ENCODE data around the gene DUSP7. TPM values are rescaled to one million over a fixed set of nuclear protein-coding genes. Genes with fewer than 3 reads are reported as not detected.

DUSP7 gene
- total RNA-seq, 1 experiment from 2014 or later = 4.3 TPM

- no peak for DNase-seq (ENCODE audit: low spot score)
Observed at GRCh38 chr3:52086976-52087663, 30.7 kb upstream of the DUSP7 start.

- no peak for DNase-seq (ENCODE audit: low spot score)
Observed at GRCh38 chr3:52086461-52086860, 30.1 kb upstream of the DUSP7 start.

- DNase-seq (ENCODE audit: low spot score) = no peak
Observed at GRCh38 chr3:52085681-52086282, 29.4 kb upstream of the DUSP7 start.

- DNase-seq (ENCODE audit: low spot score) = no peak
Observed at GRCh38 chr3:52084954-52085680, 28.7 kb upstream of the DUSP7 start.

- no peak for DNase-seq (ENCODE audit: low spot score)
Observed at GRCh38 chr3:52084216-52084945, 28.0 kb upstream of the DUSP7 start.

GRCh38 chr3:52083556-52084087, 27.3 kb upstream of the DUSP7 start:
- no peak for DNase-seq (ENCODE audit: low spot score)

GRCh38 chr3:52082951-52083350, 26.6 kb upstream of the DUSP7 start:
- DNase-seq (ENCODE audit: low spot score) = no peak

- DNase-seq (ENCODE audit: low spot score) = no peak
Observed at GRCh38 chr3:52080830-52081719, 24.7 kb upstream of the DUSP7 start.

GRCh38 chr3:52079958-52080357, 23.6 kb upstream of the DUSP7 start:
- DNase-seq (ENCODE audit: low spot score) = no peak

GRCh38 chr3:52078781-52079560, 22.6 kb upstream of the DUSP7 start:
- no peak for DNase-seq (ENCODE audit: low spot score)

- DNase-seq (ENCODE audit: low spot score) = no peak
Observed at GRCh38 chr3:52077925-52078324, 21.6 kb upstream of the DUSP7 start.

GRCh38 chr3:52076896-52077780, 20.8 kb upstream of the DUSP7 start:
- DNase-seq (ENCODE audit: low spot score) = no peak

- DNase-seq (ENCODE audit: low spot score) = no peak
Observed at GRCh38 chr3:52073490-52073889, 17.1 kb upstream of the DUSP7 start.

GRCh38 chr3:52072471-52072870, 16.1 kb upstream of the DUSP7 start:
- DNase-seq (ENCODE audit: low spot score) = no peak

GRCh38 chr3:52072020-52072419, 15.6 kb upstream of the DUSP7 start:
- DNase-seq (ENCODE audit: low spot score) = no peak

GRCh38 chr3:52070724-52071621, 14.6 kb upstream of the DUSP7 start:
- no peak for DNase-seq (ENCODE audit: low spot score)

GRCh38 chr3:52069855-52070254, 13.5 kb upstream of the DUSP7 start:
- no peak for DNase-seq (ENCODE audit: low spot score)

- no peak for DNase-seq (ENCODE audit: low spot score)
Observed at GRCh38 chr3:52069135-52069534, 12.8 kb upstream of the DUSP7 start.
